LHCN-M2 (cell line): ENCODE results near the gene TRAF2. TPM values are rescaled to one million over a fixed set of nuclear protein-coding genes. Genes with fewer than 3 reads are reported as not detected.
A peak's percentile ranks its signal among the peaks of the same experiment; 100 is the strongest.
"Not testable (repeated sequence)": the region's sequence is repeated elsewhere in the genome, so short reads cannot be mapped to it uniquely, and the experiment has no call there.

ENCODE experiments used
- DNase-seq: peaks from one replicate; pipeline ENCODE4 v3.0.0-alpha.2; 2012; ENCODE audit warnings: low read depth
- total RNA-seq: library from RNA; depleted of rRNA; stranded (reverse); fragments of >200 nt; gene quantifications from 2 replicates; pipeline ENCODE4 v1.2.3, GENCODE V29; 2014

The TRAF2 gene
- total RNA-seq, 1 experiment from 2014 or later, result 11.7 TPM

GRCh38 chr9:136857166-136857565, 29.1 kb upstream of the TRAF2 start:
- DNase-seq, result no peak

GRCh38 chr9:136857581-136858412, 28.5 kb upstream of the TRAF2 start:
- no peak for DNase-seq

- no peak for DNase-seq
Measured at GRCh38 chr9:136858452-136858843, 27.9 kb upstream of the TRAF2 start.

- peak; percentile 29 for DNase-seq
Measured at GRCh38 chr9:136858844-136859757, 27.2 kb upstream of the TRAF2 start.

- no peak for DNase-seq
Measured at GRCh38 chr9:136860529-136860928, 25.8 kb upstream of the TRAF2 start.

- DNase-seq, result no peak
Measured at GRCh38 chr9:136860933-136861873, 25.1 kb upstream of the TRAF2 start.

GRCh38 chr9:136861874-136862457, 24.4 kb upstream of the TRAF2 start:
- DNase-seq, result no peak

GRCh38 chr9:136862849-136863622, 23.3 kb upstream of the TRAF2 start:
- no peak for DNase-seq

GRCh38 chr9:136863623-136864273, 22.6 kb upstream of the TRAF2 start:
- DNase-seq, result no peak

GRCh38 chr9:136865041-136865767, 21.1 kb upstream of the TRAF2 start:
- DNase-seq, result no peak

GRCh38 chr9:136865768-136866103, 20.6 kb upstream of the TRAF2 start:
- no peak for DNase-seq

GRCh38 chr9:136866898-136867421, 19.4 kb upstream of the TRAF2 start:
- DNase-seq, result not testable (repeated sequence)

GRCh38 chr9:136867480-136867879, 18.8 kb upstream of the TRAF2 start:
- no peak for DNase-seq

GRCh38 chr9:136867917-136868316, 18.4 kb upstream of the TRAF2 start:
- no peak for DNase-seq

GRCh38 chr9:136868644-136869043, 17.7 kb upstream of the TRAF2 start:
- DNase-seq, result no peak

- DNase-seq, result not testable (repeated sequence)
Measured at GRCh38 chr9:136869611-136870010, 16.7 kb upstream of the TRAF2 start.

GRCh38 chr9:136875155-136875554, 11.2 kb upstream of the TRAF2 start:
- DNase-seq, result no peak

- no peak for DNase-seq
Measured at GRCh38 chr9:136876476-136876875, 9.8 kb upstream of the TRAF2 start.

- DNase-seq, result no peak
Measured at GRCh38 chr9:136880651-136881050, 5.7 kb upstream of the TRAF2 start.
